Middle frontal gyrus (tissue), 1 donor: Measurements from ENCODE around the gene DNAJB12.
"Not testable (repeated sequence)": the region's sequence is repeated elsewhere in the genome, so short reads cannot be mapped to it uniquely, and the experiment has no call there.

ENCODE experiments used
- DNase-seq: peaks from one replicate; pipeline ENCODE4 v3.0.0-alpha.2; 2015; ENCODE audit warnings: low spot score; ENCODE audit errors: extremely low spot score

DNAJB12 gene

GRCh38 chr10:72316748-72317435, 37.8 kb downstream of the DNAJB12 start:
- DNase-seq, result no peak

- DNase-seq, result no peak
Observed at GRCh38 chr10:72316386-72316700, 38.4 kb downstream of the DNAJB12 start.

- no peak for DNase-seq
Observed at GRCh38 chr10:72315611-72316385, 38.9 kb downstream of the DNAJB12 start.

- no peak for DNase-seq
Observed at GRCh38 chr10:72315054-72315453, 39.7 kb downstream of the DNAJB12 start.

- no peak for DNase-seq
Observed at GRCh38 chr10:72314263-72314662, 40.5 kb downstream of the DNAJB12 start.

- no peak for DNase-seq
Observed at GRCh38 chr10:72312865-72313391, 41.8 kb downstream of the DNAJB12 start.

- no peak for DNase-seq
Observed at GRCh38 chr10:72311667-72312066, 43.1 kb downstream of the DNAJB12 start.

- no peak for DNase-seq
Observed at GRCh38 chr10:72310636-72311035, 44.1 kb downstream of the DNAJB12 start.

- DNase-seq, result no peak
Observed at GRCh38 chr10:72310241-72310633, 44.5 kb downstream of the DNAJB12 start.

- DNase-seq, result peak; percentile 73
Observed at GRCh38 chr10:72309290-72310240, 45.2 kb downstream of the DNAJB12 start.

- no peak for DNase-seq
Observed at GRCh38 chr10:72308320-72308987, 46.3 kb downstream of the DNAJB12 start.

- DNase-seq, result not testable (repeated sequence)
Observed at GRCh38 chr10:72307711-72308110, 47.0 kb downstream of the DNAJB12 start.

- no peak for DNase-seq
Observed at GRCh38 chr10:72306215-72306760, 48.4 kb downstream of the DNAJB12 start.

GRCh38 chr10:72303424-72304128, 51.1 kb downstream of the DNAJB12 start:
- no peak for DNase-seq

- no peak for DNase-seq
Observed at GRCh38 chr10:72298592-72299519, 55.9 kb downstream of the DNAJB12 start.

GRCh38 chr10:72297805-72298591, 56.7 kb downstream of the DNAJB12 start:
- peak; percentile 96 for DNase-seq

- DNase-seq, result no peak
Observed at GRCh38 chr10:72297281-72297804, 57.4 kb downstream of the DNAJB12 start.

- DNase-seq, result not testable (repeated sequence)
Observed at GRCh38 chr10:72296829-72297280, 57.9 kb downstream of the DNAJB12 start.
